CD14-positive monocyte (primary cell): ENCODE results near the gene PRKAR1B. TPM values are rescaled to one million over a fixed set of nuclear protein-coding genes. Genes with fewer than 3 reads are reported as not detected.
A peak's percentile ranks its signal among the peaks of the same experiment; 100 is the strongest.

Experiments used
- DNase-seq, 3 donors: peaks; one replicate each; pipeline ENCODE4 v3.0.0-alpha.2; 2011 to 2022
- H2AFZ ChIP-seq: 2 replicates; pipeline ENCODE4 v1.6.0; 2012; ENCODE audit warnings: mild to moderate bottlenecking, low read depth, low read length, inconsistent platforms; ENCODE audit not compliant: insufficient read depth, poor library complexity, severe bottlenecking
- H3K27ac ChIP-seq, 2 donors: 1 replicate in 1 of 2; 2 replicates in 1 of 2; pipeline ENCODE4 v1.5.1; 2012 to 2013; ENCODE audit warnings: low read length in 2 of 2, control low read depth in 1 of 2, inconsistent platforms in 1 of 2, low read depth in 1 of 2, mild to moderate bottlenecking in 1 of 2
- H3K27me3 ChIP-seq, 2 donors: one replicate each; pipeline versions ENCODE4 v1.6.0 to v1.6.1; 2011 to 2013; ENCODE audit warnings: low read length in 2 of 2; ENCODE audit not compliant: control insufficient read depth in 2 of 2, insufficient read depth in 2 of 2
- H3K36me3 ChIP-seq, 2 donors: replicated peaks in 1 of 2; 1 replicate in 1 of 2; 2 replicates in 1 of 2; pipeline versions ENCODE4 v1.5.1 to v1.6.1; 2012 to 2013; ENCODE audit warnings: low read length in 2 of 2, control low read depth in 1 of 2, inconsistent platforms in 1 of 2, mild to moderate bottlenecking in 1 of 2; ENCODE audit not compliant: insufficient read depth in 2 of 2, control insufficient read depth in 1 of 2
- H3K4me1 ChIP-seq, 2 donors: 1 replicate in 1 of 2; 2 replicates in 1 of 2; pipeline versions ENCODE4 v1.5.1 to v1.6.1; 2012 to 2013; ENCODE audit warnings: low read length in 2 of 2, control low read depth in 1 of 2, inconsistent platforms in 1 of 2, mild to moderate bottlenecking in 1 of 2, moderate library complexity in 1 of 2; ENCODE audit not compliant: insufficient read depth in 2 of 2, control insufficient read depth in 1 of 2
- H3K4me2 ChIP-seq: replicated peaks from 2 replicates; pipeline ENCODE3; 2012; ENCODE audit warnings: low read length, moderate library complexity, mild to moderate bottlenecking; ENCODE audit not compliant: poor library complexity, severe bottlenecking; ENCODE audit errors: extremely low read depth
- H3K4me3 ChIP-seq, 3 experiments: fragments of 200-600 bp in 1 of 3; sonication (generic) in 1 of 3; replicated peaks in 1 of 3; 1 replicate in 2 of 3; 2 replicates in 1 of 3; pipeline ENCODE4 v1.5.1; 2011 to 2013; ENCODE audit warnings: low read length in 3 of 3, mild to moderate bottlenecking in 3 of 3, control low read depth in 2 of 3, low read depth in 2 of 3, inconsistent platforms in 1 of 3, moderate library complexity in 1 of 3
- H3K79me2 ChIP-seq: 2 replicates; pipeline ENCODE4 v1.6.0; 2012; ENCODE audit warnings: mild to moderate bottlenecking, control low read depth, inconsistent platforms, low read length, moderate library complexity; ENCODE audit not compliant: insufficient read depth
- H3K9ac ChIP-seq: 2 replicates; pipeline ENCODE4 v1.6.0; 2017; ENCODE audit warnings: low read length, mild to moderate bottlenecking; ENCODE audit not compliant: insufficient read depth, poor library complexity, severe bottlenecking
- H3K9me3 ChIP-seq, 2 donors: replicated peaks in 1 of 2; 1 replicate in 1 of 2; 2 replicates in 1 of 2; pipeline versions ENCODE4 v1.5.1 to v1.6.1; 2012 to 2013; ENCODE audit warnings: low read length in 2 of 2, control low read depth in 1 of 2; ENCODE audit not compliant: control insufficient read depth in 1 of 2, insufficient read depth in 1 of 2
- H4K20me1 ChIP-seq: 2 replicates; pipeline ENCODE4 v1.6.0; 2012; ENCODE audit warnings: mild to moderate bottlenecking, low read length, control low read depth, moderate library complexity; ENCODE audit not compliant: insufficient read depth
- H3K27ac Mint-ChIP-seq, 7 donors: one replicate each; pipeline ENCODE4 v1.8.0; 2020; ENCODE audit warnings: mild to moderate bottlenecking in 7 of 7, mixed read lengths in 7 of 7, moderate library complexity in 6 of 7, inconsistent platforms in 2 of 7
- H3K27me3 Mint-ChIP-seq, 3 donors: one replicate each; pipeline ENCODE4 v1.8.0; 2021 to 2022; ENCODE audit warnings: low read depth in 3 of 3, mild to moderate bottlenecking in 3 of 3, mixed read lengths in 3 of 3, moderate library complexity in 3 of 3, inconsistent platforms in 1 of 3
- H3K36me3 Mint-ChIP-seq, 2 donors: one replicate each; pipeline ENCODE4 v1.8.0; 2020; ENCODE audit warnings: mixed read lengths in 2 of 2, inconsistent platforms in 1 of 2, mild to moderate bottlenecking in 1 of 2
- H3K4me1 Mint-ChIP-seq: one replicate; pipeline ENCODE4 v1.8.0; 2020; ENCODE audit warnings: mild to moderate bottlenecking, mixed read lengths
- H3K4me3 Mint-ChIP-seq, 2 donors: one replicate each; pipeline ENCODE4 v1.8.0; 2020; ENCODE audit warnings: mild to moderate bottlenecking in 2 of 2, mixed read lengths in 2 of 2, moderate library complexity in 1 of 2
- H3K9me3 Mint-ChIP-seq, 7 donors: one replicate each; pipeline ENCODE4 v1.8.0; 2020 to 2022; ENCODE audit warnings: mixed read lengths in 7 of 7, mild to moderate bottlenecking in 6 of 7, moderate library complexity in 6 of 7, inconsistent platforms in 2 of 7
- WGBS: methylation state at CpG from one replicate; pipeline ENCODE4 v1.1.5; 2013; ENCODE audit warnings: missing lambda C conversion rate; ENCODE audit not compliant: insufficient coverage; 5-methylcytosine and 5-hydroxymethylcytosine counted together
- intact Hi-C, 2 donors: fragments of 100-400 bp; cut with micrococcal nuclease; formaldehyde crosslinking; loops; one replicate each; pipeline versions ENCODE4 v1.15.0 to v1.15.1; 2023
- polyA plus RNA-seq, 3 donors: library from polyadenylated mRNA; depleted of rRNA in 1 of 3; unstranded in 2 of 3; stranded (reverse) in 1 of 3; fragments of 300-500 nt in 2 of 3; fragments of >200 nt in 1 of 3; fragmentation: Illumina TruSeq in 2 of 3; gene quantifications; 1 replicate in 2 of 3; 2 replicates in 1 of 3; pipeline ENCODE4 v1.2.3, GENCODE V29; 2012 to 2021
- TF ChIP-seq, protein P1 (sequence below): fragments of 200-600 bp; IDR thresholded peaks from one replicate; pipeline ENCODE4 v1.8.0; 2022; ENCODE audit warnings: antibody characterized with exemption, mild to moderate bottlenecking

Gene PRKAR1B
- polyA plus RNA-seq, 3 donors: 0.94 to 2.1 (median 1.1) TPM

GRCh38 chr7:574661-575395 is 152.3 kb downstream of the PRKAR1B start:
- H3K36me3 ChIP-seq: no peaks in the 10 kb centered on the region
- TF ChIP-seq, protein P1, sequence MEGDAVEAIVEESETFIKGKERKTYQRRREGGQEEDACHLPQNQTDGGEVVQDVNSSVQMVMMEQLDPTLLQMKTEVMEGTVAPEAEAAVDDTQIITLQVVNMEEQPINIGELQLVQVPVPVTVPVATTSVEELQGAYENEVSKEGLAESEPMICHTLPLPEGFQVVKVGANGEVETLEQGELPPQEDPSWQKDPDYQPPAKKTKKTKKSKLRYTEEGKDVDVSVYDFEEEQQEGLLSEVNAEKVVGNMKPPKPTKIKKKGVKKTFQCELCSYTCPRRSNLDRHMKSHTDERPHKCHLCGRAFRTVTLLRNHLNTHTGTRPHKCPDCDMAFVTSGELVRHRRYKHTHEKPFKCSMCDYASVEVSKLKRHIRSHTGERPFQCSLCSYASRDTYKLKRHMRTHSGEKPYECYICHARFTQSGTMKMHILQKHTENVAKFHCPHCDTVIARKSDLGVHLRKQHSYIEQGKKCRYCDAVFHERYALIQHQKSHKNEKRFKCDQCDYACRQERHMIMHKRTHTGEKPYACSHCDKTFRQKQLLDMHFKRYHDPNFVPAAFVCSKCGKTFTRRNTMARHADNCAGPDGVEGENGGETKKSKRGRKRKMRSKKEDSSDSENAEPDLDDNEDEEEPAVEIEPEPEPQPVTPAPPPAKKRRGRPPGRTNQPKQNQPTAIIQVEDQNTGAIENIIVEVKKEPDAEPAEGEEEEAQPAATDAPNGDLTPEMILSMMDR: no peak
- H2AFZ ChIP-seq: no peak overlapping the region
- WGBS: 93% methylated on average over 23 of the region's 23 CpGs
- H3K4me3 ChIP-seq: no peak overlapping the region
- no peaks in the 10 kb centered on the region for H3K9me3 ChIP-seq
- Mint-ChIP-seq H3K36me3 (no peaks in the 10 kb centered on the region), H3K4me3 (no peak overlapping the region), H3K27me3 (peaks cover 0 to 4% (median 3%) of the 10 kb centered on the region in 3 donors), H3K4me1 (no peaks in the 10 kb centered on the region), H3K9me3 (peaks cover 0 to 3% (median 2%) of the 10 kb centered on the region in 7 donors), H3K27ac (peak overlapping the region in 1 of 7 donors; percentile 41)
- intact Hi-C loops: no loop called here
- H4K20me1 ChIP-seq: no peaks in the 10 kb centered on the region
- H3K4me1 ChIP-seq: no peaks in the 10 kb centered on the region
- H3K9ac ChIP-seq: no peak overlapping the region
- no peaks in the 10 kb centered on the region for H3K79me2 ChIP-seq
- DNase-seq: no peak
- no peaks in the 10 kb centered on the region for H3K27me3 ChIP-seq
- H3K27ac ChIP-seq: no peak overlapping the region
- H3K4me2 ChIP-seq: no peak overlapping the region

DNA sequence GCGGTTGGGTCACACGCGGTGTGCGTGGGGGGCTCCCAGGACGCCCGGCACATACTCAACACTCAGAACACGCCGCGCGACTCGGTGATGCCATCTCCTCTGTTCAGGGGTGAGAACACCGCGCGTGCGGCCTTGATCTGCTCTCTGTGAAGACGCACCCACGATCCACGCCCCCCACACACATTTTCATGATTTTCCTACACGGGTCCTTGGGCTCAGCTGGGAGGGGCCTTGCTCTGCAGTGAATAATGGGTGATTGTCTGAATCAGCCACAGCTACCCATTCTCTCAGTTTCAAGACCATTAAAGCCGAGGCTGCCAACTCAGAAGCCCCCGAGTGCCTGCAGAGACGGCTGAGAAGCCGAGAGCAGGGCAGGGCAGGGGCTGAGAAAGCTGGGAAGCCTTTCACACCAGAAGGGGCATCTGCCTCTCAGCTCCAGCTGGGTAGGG is 153.1 kb downstream of the PRKAR1B start:
- Histone ChIP-seq H2AFZ (no peak overlapping the region), H3K4me2 (no peak overlapping the region), H4K20me1 (no peaks in the 10 kb centered on the region), H3K27ac (no peak overlapping the region), H3K79me2 (no peaks in the 10 kb centered on the region), H3K4me1 (no peaks in the 10 kb centered on the region), H3K36me3 (no peaks in the 10 kb centered on the region), H3K4me3 (no peak overlapping the region), H3K9me3 (no peaks in the 10 kb centered on the region), H3K9ac (no peak overlapping the region), H3K27me3 (no peaks in the 10 kb centered on the region)
- H3K4me3 Mint-ChIP-seq: no peak overlapping the region
- no peak for DNase-seq
- 97% methylated on average over 10 of the region's 23 CpGs for WGBS
- TF ChIP-seq, protein P1: no peak
- no peaks in the 10 kb centered on the region for H3K4me1 Mint-ChIP-seq
- H3K9me3 Mint-ChIP-seq: peaks cover 0 to 3% (median 2%) of the 10 kb centered on the region in 7 donors
- H3K27me3 Mint-ChIP-seq: peaks cover 0 to 4% (median 3%) of the 10 kb centered on the region in 3 donors
- H3K27ac Mint-ChIP-seq: no peak overlapping the region
- intact Hi-C loops: no loop called here
- no peaks in the 10 kb centered on the region for H3K36me3 Mint-ChIP-seq
